ENCODE results near the gene TRAPPC14. TPM values are rescaled to one million over a fixed set of nuclear protein-coding genes. Genes with fewer than 3 reads are reported as not detected.

TRAPPC14 gene
- polyA plus RNA-seq, 1 experiment, result 5.8 TPM

DNA sequence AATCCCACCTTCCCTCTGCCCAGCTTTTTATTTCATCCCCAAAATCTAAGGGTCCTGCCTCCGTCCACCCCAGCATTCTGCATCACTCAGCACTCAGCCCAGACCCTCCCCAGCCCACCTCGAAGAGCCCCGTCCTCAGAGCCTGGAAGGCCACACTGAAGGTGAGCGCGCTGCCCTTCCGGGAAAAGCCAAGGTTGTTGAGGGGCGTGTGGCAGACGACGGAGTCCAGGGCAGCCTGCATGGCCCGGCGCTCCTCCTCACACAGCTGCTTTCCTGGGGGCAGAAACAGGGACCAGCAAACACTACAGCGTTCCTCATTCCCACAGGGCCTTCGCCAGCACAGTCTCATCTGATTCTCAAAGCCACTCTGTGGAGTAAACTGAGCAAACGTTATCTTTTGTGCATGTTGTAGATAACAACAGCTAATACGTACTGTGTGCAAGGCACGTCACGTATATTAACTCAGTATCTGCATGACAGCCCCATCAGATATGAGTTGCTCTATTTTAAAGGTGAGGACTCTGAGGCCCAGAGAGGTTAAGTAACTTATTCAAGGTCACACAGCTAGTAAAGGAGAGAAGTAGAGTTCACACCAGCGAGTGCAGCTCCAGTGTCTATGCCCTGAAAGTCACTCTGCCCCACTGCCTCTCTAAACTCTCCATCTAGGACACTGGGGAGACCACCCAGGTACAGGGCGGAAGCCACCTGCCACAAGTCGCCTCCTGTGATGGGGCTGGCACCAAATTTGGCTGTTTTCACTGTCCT is 2.8 kb downstream of the TRAPPC14 start:
- no peak for TF ChIP-seq CTCF (IDR thresholded peaks at IDR 0.05; ENCODE audit: insufficient read depth, low read depth, low read length)
- H3K4me3 ChIP-seq (ENCODE audit: low read depth, low read length), result no peak overlapping the region
- DNase-seq (ENCODE audit: low read depth), result no peak
- ChIA-PET CTCF (interaction anchor here (0.5 to 1.8 kb wide), 2 partner anchors 23 to 552 kb away, joined by 3 to 6 read pairs; no protein-coding TSS in a partner anchor), POLR2A (no interaction called here)
- no peaks in the 10 kb centered on the region for H3K27me3 ChIP-seq (ENCODE audit: control insufficient read depth, insufficient read depth, low read length)
- H3K36me3 ChIP-seq (ENCODE audit: control insufficient read depth, insufficient read depth, low read length), result peaks cover 11% of the 10 kb centered on the region

DNA sequence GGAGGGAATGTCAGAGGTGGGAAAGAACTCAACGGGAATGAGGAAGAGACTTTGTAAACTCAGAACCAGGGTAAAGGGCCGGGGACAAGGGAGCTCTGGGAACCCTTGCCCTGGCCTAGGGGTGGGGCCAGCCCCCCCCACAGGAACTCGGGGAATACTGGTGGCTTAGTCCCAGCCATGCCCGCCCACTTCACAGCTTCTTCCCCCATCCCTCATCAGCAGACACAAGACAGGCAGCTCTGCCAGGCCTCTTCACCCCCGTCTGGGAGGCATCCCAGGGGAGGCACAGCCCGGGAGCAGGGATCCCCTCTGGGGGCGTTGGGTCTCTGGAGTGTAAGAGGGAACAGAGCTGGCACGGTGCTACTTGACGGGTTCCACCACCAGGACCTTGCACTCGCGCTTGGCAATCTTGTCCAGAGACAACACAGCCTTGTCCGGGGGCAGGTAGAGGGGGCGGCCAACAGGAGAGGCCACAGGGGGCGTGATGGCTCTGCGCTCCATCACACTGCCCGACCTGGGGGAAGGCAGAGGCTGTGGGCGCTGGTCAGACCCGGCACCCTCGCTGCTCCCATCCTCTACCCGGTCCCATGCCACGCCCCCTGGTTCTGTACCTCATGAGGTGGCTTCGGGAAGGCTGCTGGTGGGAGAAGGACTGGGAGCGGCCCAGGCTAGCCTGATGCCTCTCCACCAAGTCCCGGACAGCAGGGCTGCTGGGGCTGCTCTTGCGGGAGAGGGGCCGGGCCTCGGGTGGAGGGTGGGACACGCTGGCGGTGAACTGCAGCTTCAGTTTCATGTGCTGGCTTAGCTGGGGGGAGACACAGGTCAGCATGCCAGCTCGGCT is 3.7 kb downstream of the TRAPPC14 start:
- H3K4me3 ChIP-seq (ENCODE audit: low read depth, low read length), result no peak overlapping the region
- POLR2A ChIA-PET, result no interaction called here
- no peak for TF ChIP-seq CTCF (IDR thresholded peaks at IDR 0.05; ENCODE audit: insufficient read depth, low read depth, low read length)
- peaks cover 11% of the 10 kb centered on the region for H3K36me3 ChIP-seq (ENCODE audit: control insufficient read depth, insufficient read depth, low read length)
- CTCF ChIA-PET, result interaction anchor here (0.5 to 1.8 kb wide), 3 partner anchors 22 to 551 kb away, joined by 3 to 7 read pairs (median 6); no protein-coding TSS in a partner anchor
- no peak for DNase-seq (ENCODE audit: low read depth)
- no peaks in the 10 kb centered on the region for H3K27me3 ChIP-seq (ENCODE audit: control insufficient read depth, insufficient read depth, low read length)

GRCh38 chr7:100153708-100154535 is 4.6 kb downstream of the TRAPPC14 start:
- no peak for DNase-seq (ENCODE audit: low read depth)
- peaks cover 11% of the 10 kb centered on the region for H3K36me3 ChIP-seq (ENCODE audit: control insufficient read depth, insufficient read depth, low read length)
- ChIA-PET CTCF (interaction anchor here (1.1 kb wide), 1 partner anchor 21 kb away, joined by 7 read pairs; no protein-coding TSS in a partner anchor), POLR2A (no interaction called here)
- no peak for TF ChIP-seq CTCF (IDR thresholded peaks at IDR 0.05; ENCODE audit: insufficient read depth, low read depth, low read length)
- H3K27me3 ChIP-seq (ENCODE audit: control insufficient read depth, insufficient read depth, low read length), result no peaks in the 10 kb centered on the region
- H3K4me3 ChIP-seq (ENCODE audit: low read depth, low read length), result no peak overlapping the region

DNA sequence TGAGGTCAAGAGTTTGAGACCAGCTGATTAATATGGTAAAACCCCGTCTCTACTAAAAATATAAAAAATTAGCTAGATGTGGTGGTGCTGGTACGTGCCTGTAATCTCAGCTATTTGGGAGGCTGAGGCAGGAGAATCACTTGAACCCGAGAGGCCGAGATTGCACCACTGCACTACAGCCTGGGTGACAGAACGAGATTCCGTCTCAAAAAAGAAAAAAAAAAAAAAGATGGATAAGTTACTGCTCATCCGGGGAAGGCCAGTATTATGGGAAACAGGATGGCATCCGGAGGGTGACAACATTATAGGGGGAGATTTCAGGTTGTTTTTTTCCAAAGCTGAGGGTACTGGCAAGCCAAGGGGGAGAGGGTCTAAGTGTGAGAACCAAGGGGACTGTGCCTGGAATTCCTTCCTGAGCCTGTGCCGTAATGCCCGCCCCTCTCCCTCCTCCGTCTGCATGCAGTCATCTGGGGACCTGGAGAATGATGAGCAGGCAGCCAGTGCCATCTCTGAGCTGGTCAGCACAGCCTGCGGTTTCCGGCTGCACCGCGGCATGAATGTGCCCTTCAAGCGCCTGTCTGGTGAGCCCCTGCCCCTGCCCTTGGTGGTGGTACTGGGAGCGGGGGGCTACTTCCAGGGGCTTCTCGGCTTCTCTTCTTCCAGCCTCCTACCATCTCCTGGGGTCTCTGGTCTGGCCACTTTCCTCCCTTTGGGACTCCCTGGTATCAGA is 5.4 kb downstream of the TRAPPC14 start:
- CTCF ChIA-PET, result no interaction called here
- TF ChIP-seq CTCF (IDR thresholded peaks at IDR 0.05; ENCODE audit: insufficient read depth, low read depth, low read length), result no peak
- no peak for DNase-seq (ENCODE audit: low read depth)
- Histone ChIP-seq H3K4me3 (ENCODE audit: low read depth, low read length) (no peak overlapping the region), H3K27me3 (ENCODE audit: control insufficient read depth, insufficient read depth, low read length) (no peaks in the 10 kb centered on the region), H3K36me3 (ENCODE audit: control insufficient read depth, insufficient read depth, low read length) (peaks cover 11% of the 10 kb centered on the region)
- POLR2A ChIA-PET, result no interaction called here

All from BJ (cell line).